Astrocyte (in vitro differentiated cells and primary cell): ENCODE measurements around the gene FABP7.

ENCODE experiments used
- EZH2 ChIP-seq: IDR thresholded peaks from 2 replicates; pipeline ENCODE4 v1.6.1; 2012; ENCODE audit warnings: mild to moderate bottlenecking, low read length, inconsistent platforms; ENCODE audit not compliant: insufficient read depth
- TF ChIP-seq, protein P1 (sequence below): IDR thresholded peaks from 2 replicates; pipeline ENCODE4 v1.5.1; 2011; ENCODE audit warnings: low read depth, mild to moderate bottlenecking, inconsistent platforms, low read length, moderate library complexity; ENCODE audit not compliant: insufficient read depth

- TF ChIP-seq, protein P1, sequence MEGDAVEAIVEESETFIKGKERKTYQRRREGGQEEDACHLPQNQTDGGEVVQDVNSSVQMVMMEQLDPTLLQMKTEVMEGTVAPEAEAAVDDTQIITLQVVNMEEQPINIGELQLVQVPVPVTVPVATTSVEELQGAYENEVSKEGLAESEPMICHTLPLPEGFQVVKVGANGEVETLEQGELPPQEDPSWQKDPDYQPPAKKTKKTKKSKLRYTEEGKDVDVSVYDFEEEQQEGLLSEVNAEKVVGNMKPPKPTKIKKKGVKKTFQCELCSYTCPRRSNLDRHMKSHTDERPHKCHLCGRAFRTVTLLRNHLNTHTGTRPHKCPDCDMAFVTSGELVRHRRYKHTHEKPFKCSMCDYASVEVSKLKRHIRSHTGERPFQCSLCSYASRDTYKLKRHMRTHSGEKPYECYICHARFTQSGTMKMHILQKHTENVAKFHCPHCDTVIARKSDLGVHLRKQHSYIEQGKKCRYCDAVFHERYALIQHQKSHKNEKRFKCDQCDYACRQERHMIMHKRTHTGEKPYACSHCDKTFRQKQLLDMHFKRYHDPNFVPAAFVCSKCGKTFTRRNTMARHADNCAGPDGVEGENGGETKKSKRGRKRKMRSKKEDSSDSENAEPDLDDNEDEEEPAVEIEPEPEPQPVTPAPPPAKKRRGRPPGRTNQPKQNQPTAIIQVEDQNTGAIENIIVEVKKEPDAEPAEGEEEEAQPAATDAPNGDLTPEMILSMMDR, result no peak
- TF ChIP-seq EZH2, result no peak
These were observed 21.9 kb downstream of the FABP7 start for GRCh38 chr6:122801397-122801796.
